Mucosa of stomach (tissue), 1 donor: Measurements from ENCODE around the gene C10orf71.

Experiments
- H3K27me3 ChIP-seq: one replicate; pipeline ENCODE4 v1.7.0; 2013; ENCODE audit warnings: mild to moderate bottlenecking, low read length; ENCODE audit not compliant: control insufficient read depth, insufficient read depth
- H3K36me3 ChIP-seq: one replicate; pipeline ENCODE4 v1.7.0; 2013; ENCODE audit warnings: low read length; ENCODE audit not compliant: control insufficient read depth, insufficient read depth
- H3K4me1 ChIP-seq: one replicate; pipeline ENCODE4 v1.7.0; 2013; ENCODE audit warnings: mild to moderate bottlenecking, low read length; ENCODE audit not compliant: control insufficient read depth, insufficient read depth
- H3K4me3 ChIP-seq: one replicate; pipeline ENCODE4 v1.7.0; 2013; ENCODE audit warnings: low read length
- H3K9ac ChIP-seq: one replicate; pipeline ENCODE4 v1.7.0; 2013; ENCODE audit warnings: mild to moderate bottlenecking, low read length, moderate library complexity
- H3K9me3 ChIP-seq: one replicate; pipeline ENCODE4 v1.7.0; 2013; ENCODE audit warnings: mild to moderate bottlenecking, low read length, moderate library complexity; ENCODE audit not compliant: control insufficient read depth
- donor health status: Pancreatic carcinoma.

C10orf71 gene

DNA sequence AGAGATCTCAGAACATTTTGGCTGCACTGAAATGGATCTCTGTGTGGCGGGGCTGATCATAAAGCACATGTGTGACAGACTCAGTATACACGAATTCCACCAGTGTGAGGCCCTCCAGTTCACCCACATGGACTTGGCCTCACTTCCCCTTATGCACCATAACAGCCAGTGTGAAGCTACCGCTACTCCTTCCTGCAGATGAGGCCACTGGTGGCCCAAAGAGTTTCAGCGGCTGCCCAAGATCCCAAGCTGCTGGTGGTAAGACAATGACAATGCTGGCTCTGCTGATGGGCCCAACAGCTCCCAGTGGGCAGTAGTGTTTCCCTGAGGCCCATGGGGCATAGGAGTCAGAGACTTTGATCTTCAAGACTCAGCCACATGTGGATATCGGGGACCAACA is 21.0 kb upstream of the C10orf71 start:
- H3K4me1 ChIP-seq = no peaks in the 10 kb centered on the region
- H3K27me3 ChIP-seq = no peaks in the 10 kb centered on the region
- no peaks in the 10 kb centered on the region for H3K36me3 ChIP-seq
- H3K4me3 ChIP-seq = no peak overlapping the region
- no peak overlapping the region for H3K9ac ChIP-seq
- H3K9me3 ChIP-seq = no peaks in the 10 kb centered on the region

DNA sequence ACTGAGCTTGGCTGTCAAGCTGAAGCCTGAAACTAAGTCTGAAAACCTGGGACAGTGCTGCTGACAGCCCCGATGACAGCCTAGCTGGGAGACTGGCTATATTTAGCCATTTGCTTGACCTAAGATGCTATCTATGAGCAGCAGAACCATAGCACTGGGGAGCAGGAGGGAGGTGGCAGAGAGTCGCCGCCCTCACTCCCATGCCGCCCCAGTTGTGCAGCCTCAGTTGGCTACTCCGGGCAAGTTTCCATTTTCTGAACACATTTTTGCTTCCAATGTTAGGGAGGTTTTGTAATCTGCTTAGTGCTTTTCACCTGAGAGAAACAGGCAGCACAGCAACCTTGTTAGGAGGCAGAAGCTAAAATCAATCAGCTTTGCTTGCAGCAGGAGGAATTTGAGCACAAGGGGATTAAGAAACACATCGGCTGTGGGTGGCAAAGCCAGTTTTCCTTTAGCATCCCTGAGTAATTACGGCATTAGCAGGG is 20.4 kb upstream of the C10orf71 start:
- no peak overlapping the region for H3K4me3 ChIP-seq
- H3K4me1 ChIP-seq = no peaks in the 10 kb centered on the region
- no peaks in the 10 kb centered on the region for H3K9me3 ChIP-seq
- no peaks in the 10 kb centered on the region for H3K36me3 ChIP-seq
- no peaks in the 10 kb centered on the region for H3K27me3 ChIP-seq
- H3K9ac ChIP-seq = no peak overlapping the region

DNA sequence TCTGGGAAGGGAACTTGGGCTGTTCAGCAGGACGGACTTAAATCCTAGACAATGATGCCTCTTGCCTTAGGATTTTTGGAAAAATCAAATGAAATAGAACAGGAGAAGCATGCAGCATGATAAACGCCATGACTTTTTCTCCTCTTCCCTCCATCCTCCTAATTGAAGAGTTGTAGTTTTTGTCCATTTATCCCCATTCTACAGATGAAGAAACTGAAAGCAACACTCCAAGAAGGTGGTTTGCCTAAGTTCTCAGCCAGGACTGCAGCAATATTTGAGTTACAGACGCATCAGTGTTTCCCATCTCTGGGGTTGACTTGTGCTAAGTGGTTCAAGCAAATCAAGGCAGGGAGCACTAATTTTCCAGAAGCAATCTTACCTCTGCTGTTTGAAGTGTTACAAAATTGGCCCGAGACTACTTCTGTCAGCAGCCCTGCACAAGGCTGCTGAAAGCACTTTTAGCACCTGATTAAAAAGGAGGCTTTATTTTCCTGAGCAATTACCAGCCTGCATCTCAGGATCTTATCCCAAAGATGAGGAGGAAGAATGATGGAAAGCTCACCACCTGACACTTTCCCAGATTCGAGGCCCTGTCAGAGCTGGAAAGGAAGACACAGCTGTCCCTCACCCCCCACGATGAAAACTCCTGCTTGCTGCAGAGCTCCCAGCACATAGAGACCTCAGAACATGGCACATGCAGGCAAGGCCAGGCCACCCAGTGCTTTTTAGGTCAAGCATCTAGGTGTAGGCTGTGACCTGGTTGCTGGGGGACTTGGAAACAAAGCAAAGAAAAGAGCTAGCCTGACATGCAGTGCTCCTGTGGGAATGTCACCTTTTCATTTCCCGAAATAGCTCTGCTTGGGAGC is 19.7 kb upstream of the C10orf71 start:
- Histone ChIP-seq H3K4me1 (no peaks in the 10 kb centered on the region), H3K9ac (no peak overlapping the region), H3K4me3 (no peak overlapping the region), H3K36me3 (no peaks in the 10 kb centered on the region), H3K9me3 (no peaks in the 10 kb centered on the region), H3K27me3 (no peaks in the 10 kb centered on the region)

DNA sequence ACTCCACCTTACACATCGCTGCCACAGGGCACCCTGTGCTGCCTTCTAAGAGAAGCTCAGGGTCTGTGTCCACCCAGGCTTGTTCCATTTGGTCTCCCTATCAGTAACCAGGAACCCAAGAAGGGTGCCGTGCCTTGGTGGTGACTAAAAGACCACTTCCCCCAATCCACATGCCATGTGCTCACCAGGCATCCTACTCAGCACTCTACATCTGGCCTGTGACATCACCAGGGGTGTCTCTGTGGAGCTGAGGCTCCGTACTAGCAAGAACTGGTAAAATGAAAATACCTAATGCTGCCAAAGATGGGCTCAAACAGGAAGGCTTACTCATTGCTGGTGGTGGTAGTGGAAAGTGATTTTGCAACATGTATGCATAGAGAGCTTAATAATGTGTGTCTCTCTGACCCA is 19.0 kb upstream of the C10orf71 start:
- Histone ChIP-seq H3K27me3 (no peaks in the 10 kb centered on the region), H3K4me1 (no peaks in the 10 kb centered on the region), H3K36me3 (no peaks in the 10 kb centered on the region), H3K9me3 (no peaks in the 10 kb centered on the region), H3K9ac (no peak overlapping the region), H3K4me3 (no peak overlapping the region)

DNA sequence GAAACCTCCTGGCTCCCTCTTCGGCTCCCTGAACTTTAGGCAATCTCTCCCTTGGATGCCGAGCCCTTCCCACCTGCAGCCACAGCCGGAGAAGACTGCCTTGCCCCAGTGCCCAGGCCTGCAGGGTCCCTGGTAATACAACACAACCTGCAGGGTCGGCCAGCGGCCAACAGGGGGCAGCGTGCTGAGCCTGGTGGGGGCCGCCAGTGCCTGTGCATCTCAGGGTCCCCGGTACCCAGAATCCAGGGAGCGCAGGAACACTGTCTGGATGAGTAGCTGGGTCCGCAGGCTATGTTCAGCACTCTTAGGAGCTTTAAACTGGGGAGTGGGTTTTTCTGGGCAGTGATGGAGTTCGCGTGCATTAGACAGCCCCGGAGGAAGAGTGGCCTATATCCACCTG is 17.5 kb upstream of the C10orf71 start:
- H3K36me3 ChIP-seq = no peaks in the 10 kb centered on the region
- no peaks in the 10 kb centered on the region for H3K4me1 ChIP-seq
- no peaks in the 10 kb centered on the region for H3K9me3 ChIP-seq
- no peak overlapping the region for H3K9ac ChIP-seq
- no peak overlapping the region for H3K4me3 ChIP-seq
- H3K27me3 ChIP-seq = no peaks in the 10 kb centered on the region

DNA sequence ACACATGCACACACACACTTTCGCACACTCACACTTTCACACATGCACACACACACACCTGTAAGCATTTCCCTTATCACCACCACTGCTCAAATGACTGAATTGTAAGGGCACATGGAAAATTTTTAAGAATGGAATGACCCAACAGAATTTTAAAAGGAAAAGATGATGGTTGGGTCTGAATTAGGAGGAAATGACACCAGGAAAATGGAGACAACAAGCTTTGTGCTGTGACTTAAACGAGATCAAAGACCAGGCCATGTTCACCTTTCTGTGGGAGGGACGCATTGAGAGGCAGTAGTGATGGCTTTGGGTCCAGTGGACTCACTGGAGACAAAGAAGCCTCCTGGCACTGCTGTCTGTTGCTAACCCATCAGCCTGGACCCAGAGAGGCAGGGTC is 16.7 kb upstream of the C10orf71 start:
- Histone ChIP-seq H3K4me1 (no peaks in the 10 kb centered on the region), H3K9me3 (no peaks in the 10 kb centered on the region), H3K9ac (no peak overlapping the region), H3K27me3 (no peaks in the 10 kb centered on the region), H3K36me3 (no peaks in the 10 kb centered on the region), H3K4me3 (no peak overlapping the region)

DNA sequence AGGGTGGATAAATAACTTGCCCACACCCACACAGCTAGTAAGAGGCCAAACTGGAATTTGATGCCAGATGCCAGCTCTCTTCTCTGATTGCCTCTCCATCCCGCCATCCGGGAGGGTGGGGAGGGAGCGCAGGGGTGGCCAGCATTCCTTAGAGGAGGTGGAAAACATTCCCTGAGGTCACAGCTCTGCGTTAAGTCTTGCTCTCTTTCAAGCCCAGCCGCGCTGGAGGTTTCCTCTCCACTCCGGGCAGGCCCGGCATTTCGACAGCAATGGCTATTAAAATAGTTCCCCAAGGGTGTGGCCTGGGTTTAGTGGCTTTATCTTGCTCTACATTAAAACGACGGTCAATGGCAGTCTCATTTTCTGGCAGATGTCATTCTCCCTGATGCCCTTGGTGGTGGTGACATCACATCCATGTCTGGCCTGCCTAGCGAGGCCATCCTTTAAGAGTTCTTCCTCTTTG is 16.1 kb upstream of the C10orf71 start:
- Histone ChIP-seq H3K4me1 (no peaks in the 10 kb centered on the region), H3K9ac (no peak overlapping the region), H3K36me3 (no peaks in the 10 kb centered on the region), H3K9me3 (no peaks in the 10 kb centered on the region), H3K27me3 (no peaks in the 10 kb centered on the region), H3K4me3 (no peak overlapping the region)

DNA sequence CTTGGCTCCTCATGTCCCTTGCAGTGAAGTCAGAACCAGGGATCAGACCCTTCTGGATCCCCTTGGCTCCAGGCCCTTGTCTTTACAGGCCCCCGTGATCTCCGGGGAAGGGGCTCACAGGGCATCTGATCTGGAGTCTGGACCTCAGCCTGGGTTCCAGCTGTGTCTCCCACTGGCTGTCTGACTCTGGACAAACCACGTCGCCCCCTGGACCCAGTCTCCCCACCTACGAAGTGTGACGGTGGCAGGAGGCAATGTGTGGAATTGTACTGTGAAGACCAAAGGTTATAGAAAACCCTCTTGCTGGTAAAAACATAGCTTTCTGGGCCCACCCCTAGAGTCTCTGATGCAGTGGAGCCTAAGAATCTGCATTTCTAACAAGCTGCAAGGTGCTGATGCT is 15.5 kb upstream of the C10orf71 start:
- Histone ChIP-seq H3K36me3 (no peaks in the 10 kb centered on the region), H3K27me3 (no peaks in the 10 kb centered on the region), H3K4me1 (no peaks in the 10 kb centered on the region), H3K9ac (no peak overlapping the region), H3K4me3 (no peak overlapping the region), H3K9me3 (no peaks in the 10 kb centered on the region)

DNA sequence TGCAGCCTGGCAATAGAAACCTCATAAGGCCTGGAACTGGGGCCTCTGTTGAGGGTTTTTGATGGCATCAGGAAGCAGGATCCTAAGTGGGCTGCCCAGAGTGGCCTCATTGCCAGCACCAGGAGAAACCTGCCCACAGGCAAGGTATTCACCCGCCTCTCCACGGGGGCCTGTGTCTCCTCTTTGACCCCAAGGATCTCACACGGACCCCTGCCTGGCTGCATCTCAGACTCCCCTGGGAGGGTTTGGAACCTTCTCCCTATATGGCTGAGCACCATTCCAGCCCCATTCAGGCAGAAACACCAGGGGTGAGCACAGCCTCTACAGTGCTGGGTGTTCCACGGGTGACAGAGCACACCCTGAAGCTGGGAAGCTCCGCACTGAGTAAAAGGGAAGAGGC is 14.6 kb upstream of the C10orf71 start:
- Histone ChIP-seq H3K27me3 (no peaks in the 10 kb centered on the region), H3K4me3 (no peak overlapping the region), H3K9ac (no peak overlapping the region), H3K9me3 (no peaks in the 10 kb centered on the region), H3K36me3 (no peaks in the 10 kb centered on the region), H3K4me1 (no peaks in the 10 kb centered on the region)

DNA sequence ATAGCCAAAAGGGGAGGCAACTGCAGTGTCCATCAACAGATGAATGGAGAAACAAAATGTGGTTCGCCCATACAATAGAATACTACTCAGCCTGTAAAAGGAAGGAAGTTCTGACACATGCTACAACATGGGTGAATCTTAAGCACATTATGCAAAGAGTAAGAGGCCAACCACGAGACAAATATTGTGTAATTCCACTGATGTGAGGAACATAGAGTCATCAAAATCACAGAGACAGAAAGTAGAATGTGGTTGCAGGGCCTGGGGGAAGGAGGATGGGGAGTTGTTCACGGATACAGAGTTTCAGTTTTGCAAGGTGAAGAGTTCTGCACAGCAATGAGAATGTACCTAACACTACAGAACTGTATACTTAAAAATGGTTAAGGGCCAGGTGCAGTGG is 13.7 kb upstream of the C10orf71 start:
- Histone ChIP-seq H3K4me1 (no peaks in the 10 kb centered on the region), H3K9ac (no peak overlapping the region), H3K27me3 (no peaks in the 10 kb centered on the region), H3K4me3 (no peak overlapping the region), H3K36me3 (no peaks in the 10 kb centered on the region), H3K9me3 (no peaks in the 10 kb centered on the region)

DNA sequence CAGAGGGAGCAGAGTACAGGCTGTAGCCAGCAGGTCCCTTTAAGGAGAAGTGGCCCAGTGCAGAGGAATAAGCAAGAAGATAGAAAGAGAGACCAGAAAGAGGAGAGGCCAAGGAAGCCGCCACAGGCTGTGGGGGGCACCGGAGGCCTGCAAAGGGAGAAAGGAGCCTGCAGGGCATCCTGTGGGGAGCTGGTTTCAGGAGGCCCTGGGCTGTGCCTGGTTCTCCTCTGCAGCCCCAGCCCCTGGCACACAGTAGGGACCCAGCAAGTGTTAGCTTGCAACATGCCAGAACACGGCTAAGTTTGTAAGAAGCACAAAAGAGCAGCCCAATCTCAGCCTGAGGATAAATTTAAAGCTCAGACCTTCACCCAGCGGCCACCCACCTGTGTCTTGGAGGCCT is 12.3 kb upstream of the C10orf71 start:
- H3K36me3 ChIP-seq = no peaks in the 10 kb centered on the region
- H3K4me1 ChIP-seq = no peaks in the 10 kb centered on the region
- no peak overlapping the region for H3K4me3 ChIP-seq
- no peaks in the 10 kb centered on the region for H3K9me3 ChIP-seq
- H3K9ac ChIP-seq = no peak overlapping the region
- no peaks in the 10 kb centered on the region for H3K27me3 ChIP-seq

DNA sequence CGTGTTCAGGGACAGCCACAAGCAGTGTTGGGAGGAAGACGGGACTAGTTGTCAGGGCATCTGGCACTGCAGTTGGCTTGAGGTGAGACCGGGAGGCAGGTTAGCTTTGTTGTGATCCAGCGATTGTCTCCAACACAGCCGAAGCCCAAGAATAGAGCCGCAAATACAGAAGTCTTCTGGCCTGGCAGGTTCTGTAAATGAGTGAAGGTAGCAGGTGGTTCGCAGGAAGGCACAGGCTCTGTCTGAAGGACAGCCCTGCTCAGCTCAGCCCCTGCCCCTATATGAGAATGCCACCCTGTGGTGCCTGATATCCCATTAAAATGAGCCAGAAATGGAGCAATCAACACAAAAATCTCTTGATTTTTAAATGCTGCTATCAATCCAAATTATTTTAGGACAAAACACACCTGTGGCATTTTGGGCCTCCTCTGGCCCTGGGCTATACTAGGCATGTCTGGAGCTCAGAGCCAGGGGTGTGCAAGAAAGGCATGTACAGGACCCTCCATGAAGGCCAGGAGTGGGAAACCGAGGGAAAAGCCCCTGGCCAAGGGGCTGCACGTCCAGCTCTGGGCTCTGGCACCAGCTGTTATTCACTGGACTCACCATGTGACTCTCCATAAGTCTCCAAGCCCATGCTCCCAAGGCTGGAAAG is 11.2 kb upstream of the C10orf71 start:
- Histone ChIP-seq H3K9me3 (no peaks in the 10 kb centered on the region), H3K4me1 (no peaks in the 10 kb centered on the region), H3K4me3 (no peak overlapping the region), H3K27me3 (no peaks in the 10 kb centered on the region), H3K9ac (no peak overlapping the region), H3K36me3 (no peaks in the 10 kb centered on the region)
